Esophagus (tissue), 2 donors: ENCODE data around the gene CHST14. TPM values are rescaled to one million over a fixed set of nuclear protein-coding genes. Genes with fewer than 3 reads are reported as not detected.

ENCODE experiments used
- H3K27ac ChIP-seq, 2 donors: one replicate each; pipeline ENCODE4 v1.5.1; 2013; ENCODE audit warnings: low read depth in 2 of 2, mild to moderate bottlenecking in 2 of 2, inconsistent platforms in 1 of 2, low read length in 1 of 2, moderate library complexity in 1 of 2
- H3K27me3 ChIP-seq, 2 donors: one replicate each; pipeline ENCODE4 v1.6.1; 2013; ENCODE audit warnings: low read length in 2 of 2, control low read depth in 1 of 2, mild to moderate bottlenecking in 1 of 2; ENCODE audit not compliant: insufficient read depth in 2 of 2, control insufficient read depth in 1 of 2
- H3K36me3 ChIP-seq, 2 donors: one replicate each; pipeline ENCODE4 v1.6.1; 2013; ENCODE audit warnings: low read length in 1 of 2; ENCODE audit not compliant: control insufficient read depth in 2 of 2, insufficient read depth in 2 of 2
- H3K4me1 ChIP-seq, 2 donors: one replicate each; pipeline ENCODE4 v1.6.1; 2013; ENCODE audit warnings: low read length in 1 of 2; ENCODE audit not compliant: control insufficient read depth in 2 of 2, insufficient read depth in 2 of 2
- H3K4me3 ChIP-seq, 2 donors: one replicate each; pipeline ENCODE4 v1.5.1; 2013; ENCODE audit warnings: low read length in 2 of 2, mild to moderate bottlenecking in 2 of 2, low read depth in 1 of 2, moderate library complexity in 1 of 2
- H3K9me3 ChIP-seq, 2 donors: one replicate each; pipeline ENCODE4 v1.6.1; 2013; ENCODE audit warnings: mild to moderate bottlenecking in 2 of 2, low read depth in 1 of 2, low read length in 1 of 2, moderate library complexity in 1 of 2; ENCODE audit not compliant: control insufficient read depth in 2 of 2, insufficient read depth in 1 of 2
- WGBS, 2 donors: extraction: QIAGEN DNeasy Blood & Tissue Kit; methylation state at CpG; one replicate each; pipeline ENCODE4 v1.1.7; 2013; 5-methylcytosine and 5-hydroxymethylcytosine counted together
- polyA plus RNA-seq, 2 donors: library from polyadenylated mRNA; stranded (reverse); fragments of 200-250 nt; gene quantifications; one replicate each; pipeline ENCODE4 v1.2.3, GENCODE V29; 2013
- donor health status: healthy with polysubstance abuse.
- donor health status: Bipolar disorder and iron deficiency.

CHST14 gene
- polyA plus RNA-seq, 2 donors, result 4.3 to 4.4 TPM

GRCh38 chr15:40516322-40516721, 45.5 kb downstream of the CHST14 start:
- Histone ChIP-seq H3K4me3 (no peak overlapping the region), H3K9me3 (no peaks in the 10 kb centered on the region), H3K27ac (no peak overlapping the region), H3K4me1 (peaks cover 4 to 6% of the 10 kb centered on the region in 2 donors), H3K36me3 (no peaks in the 10 kb centered on the region), H3K27me3 (no peaks in the 10 kb centered on the region)
- 96 to 97% methylated on average over 2 of the region's 2 CpGs for WGBS, 2 donors

Other genes with a start within 250 kb of the CHST14 start
- gene PAK6, start 231.9 kb upstream of the CHST14 start, polyA plus RNA-seq, result 10 to 100 TPM; 14.7 to 16.6 TPM
- not detected for gene ANKRD63, start 187.9 kb upstream of the CHST14 start, polyA plus RNA-seq
- 1 to 10 TPM; 5.3 to 7.3 TPM for gene PLCB2, start 163.0 kb upstream of the CHST14 start, polyA plus RNA-seq
- gene INAFM2, start 147.3 kb upstream of the CHST14 start, polyA plus RNA-seq, result 1 to 10 TPM; 6.4 to 7.0 TPM
- 10 to 100 TPM; 21.1 to 58.1 TPM for gene CCDC9B, start 130.0 kb upstream of the CHST14 start, polyA plus RNA-seq
- gene PHGR1, start 120.0 kb upstream of the CHST14 start, polyA plus RNA-seq, result 1 to 10 TPM in 1 of 2 donors, under 1 TPM in 1; 0.25 to 2.8 TPM
- gene DISP2, start 112.8 kb upstream of the CHST14 start, polyA plus RNA-seq, result 1 to 10 TPM in 1 of 2 donors, under 1 TPM in 1; 0.33 to 1.3 TPM
- 10 to 100 TPM; 11.3 TPM for gene KNSTRN, start 88.3 kb upstream of the CHST14 start, polyA plus RNA-seq
- 10 to 100 TPM; 13.4 to 14.9 TPM for gene IVD, start 65.2 kb upstream of the CHST14 start, polyA plus RNA-seq
- 1 to 10 TPM; 6.7 to 8.1 TPM for gene BAHD1, start 30.0 kb upstream of the CHST14 start, polyA plus RNA-seq
- 10 to 100 TPM in 1 of 2 donors, 1 to 10 TPM in 1; 7.9 to 11.1 TPM for gene CCDC32, start 94.1 kb downstream of the CHST14 start, polyA plus RNA-seq
- 1 to 10 TPM; 5.0 to 7.3 TPM for gene RPUSD2, start 98.3 kb downstream of the CHST14 start, polyA plus RNA-seq
- 1 to 10 TPM; 1.8 to 2.6 TPM for gene KNL1, start 123.3 kb downstream of the CHST14 start, polyA plus RNA-seq
- gene RAD51, start 224.2 kb downstream of the CHST14 start, polyA plus RNA-seq, result 1 to 10 TPM; 2.5 to 5.9 TPM